PC-9 (cell line): ENCODE measurements around the gene CAPN10.

Experiments
- CTCF ChIP-seq: fragments of 200-600 bp; sonication (generic); conservative IDR thresholded peaks from 2 replicates; pipeline ENCODE4 v1.6.1; 2017; ENCODE audit warnings: mixed run types, antibody characterized with exemption, mild to moderate bottlenecking, moderate library complexity
- EZH2 ChIP-seq: fragments of 200-600 bp; sonication (generic); IDR thresholded peaks from 2 replicates; pipeline ENCODE4 v1.8.0; 2017; ENCODE audit warnings: antibody characterized with exemption, low read depth

GRCh38 chr2:240624950-240625621 is 38.6 kb downstream of the CAPN10 start, which contains the start of gene GPR35:
- TF ChIP-seq CTCF (no peak), EZH2 (no peak)
